K562 (cell line): ENCODE data around the gene UIMC1.
"Not testable (repeated sequence)": the region's sequence is repeated elsewhere in the genome, so short reads cannot be mapped to it uniquely, and the experiment has no call there.

Experiments used
- HDAC2 ChIP-seq: fragments of 450-650 bp; IDR thresholded peaks from 2 replicates; pipeline ENCODE4 v1.6.1; 2016; ENCODE audit warnings: mild to moderate bottlenecking
- NUFIP1 ChIP-seq: fragments of 450-650 bp; IDR thresholded peaks from 2 replicates; pipeline ENCODE4 v1.6.1; 2018; ENCODE audit not compliant: partially characterized antibody
- SP2 ChIP-seq: IDR thresholded peaks from 2 replicates; pipeline ENCODE4 v1.6.1; 2011; ENCODE audit warnings: mild to moderate bottlenecking, low read depth, low read length, moderate library complexity; ENCODE audit not compliant: poor library complexity, severe bottlenecking; ENCODE audit errors: extremely low read depth
- SRSF7 ChIP-seq: fragments of 200-400 bp; formaldehyde crosslinking; optimal IDR thresholded peaks from 2 replicates; pipeline ENCODE3; 2017; ENCODE audit warnings: mild to moderate bottlenecking, low read depth, low read length

DNA sequence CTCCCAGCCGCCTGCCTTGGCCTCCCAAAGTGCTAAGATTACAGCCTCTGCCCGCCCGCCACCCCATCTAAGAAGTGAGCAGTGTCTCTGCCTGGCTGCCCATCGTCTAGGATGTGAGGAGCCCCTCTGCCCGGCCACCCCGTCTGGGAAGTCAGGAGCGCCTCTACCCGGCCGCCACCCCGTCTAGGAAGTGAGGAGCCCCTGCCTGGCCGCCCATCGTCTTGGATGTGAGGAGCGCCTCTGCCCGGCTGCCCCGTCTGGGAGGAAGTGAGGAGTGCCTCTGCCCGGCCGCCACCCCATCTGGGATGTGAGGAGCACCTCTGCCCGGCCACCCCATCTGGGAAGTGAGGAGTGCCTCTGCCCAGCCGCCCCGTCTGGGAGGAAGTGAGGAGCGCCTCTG, 23.0 kb downstream of the UIMC1 start:
- not testable (repeated sequence) for TF ChIP-seq NUFIP1, SP2, SRSF7, HDAC2
